HCT116 (cell line): Measurements from ENCODE around the gene LIN7A. TPM values are rescaled to one million over a fixed set of nuclear protein-coding genes. Genes with fewer than 3 reads are reported as not detected.

Source experiments
- ATAC-seq: fragments of 200-7000 bp; cut with Tn5 transposase; 2 replicates; pipeline ENCODE4 v1.9.1; 2020; ENCODE audit warnings: mild to moderate bottlenecking, moderate library complexity
- BruUV-seq: library from RNA; stranded (reverse); fragments of 400-500 nt; replicated peaks from 2 replicates; lab custom pipeline; 2021; lab: Mats Ljungman, UMichigan
- CTCF ChIA-PET: fragments of 300-600 bp; sonication (Branson Sonifier 250); formaldehyde crosslinking; loops from one replicate; lab custom pipeline; 2021; ENCODE audit warnings: antibody characterized with exemption; lab: Charles Lee
- POLR2A ChIA-PET: fragments of 300-600, 350-600 bp; sonication (Branson Sonifier 250); formaldehyde crosslinking; loops from one replicate; lab custom pipeline; 2021; ENCODE audit warnings: antibody characterized with exemption; lab: Charles Lee
- RAD21 ChIA-PET, 2 experiments: fragments of 300-600 bp; sonication (Branson Sonifier 250); formaldehyde crosslinking; loops; one replicate each; lab custom pipeline; 2023; ENCODE audit warnings: low total read pairs in 2 of 2; ENCODE audit not compliant: uncharacterized antibody in 2 of 2, unreplicated experiment in 2 of 2, low non-redundant PET in 1 of 2; lab: Charles Lee
- DNase-seq: peaks from one replicate; pipeline ENCODE4 v3.0.0-alpha.2; 2010; ENCODE audit warnings: low read depth, low spot score
- H2AFZ ChIP-seq: fragments of 200-600 bp; shearing (Covaris generic), sonication (generic); 2 replicates; pipeline ENCODE4 v1.6.1; 2017; ENCODE audit warnings: low read depth, mixed run types, mixed read lengths, antibody characterized with exemption, low read length; ENCODE audit not compliant: poor library complexity, severe bottlenecking
- H3K27ac ChIP-seq: 2 replicates; pipeline ENCODE4 v1.5.1; 2012; ENCODE audit warnings: low read depth, low read length
- H3K27me3 ChIP-seq: fragments of 200-600 bp; sonication (generic); 2 replicates; pipeline ENCODE4 v1.6.1; 2016; ENCODE audit warnings: mixed run types, low read length, mixed read lengths; ENCODE audit not compliant: insufficient read depth
- H3K36me3 ChIP-seq, 2 experiments: fragments of 200-500 bp in 1 of 2; fragments of 200-600 bp in 1 of 2; sonication (Bioruptor generic) in 1 of 2; sonication (generic) in 1 of 2; 2 replicates each; pipeline versions ENCODE4 v1.5.1 to v1.6.1; 2014 to 2016; ENCODE audit warnings: low read length in 2 of 2, inconsistent platforms in 1 of 2, mixed read lengths in 1 of 2, mixed run types in 1 of 2; ENCODE audit not compliant: insufficient read depth in 2 of 2, control insufficient read depth in 1 of 2
- H3K4me1 ChIP-seq, 2 experiments: fragments of 200-600 bp in 1 of 2; sonication (generic) in 1 of 2; 2 replicates each; pipeline versions ENCODE4 v1.5.1 to v1.6.1; 2012 to 2017; ENCODE audit warnings: low read length in 2 of 2, inconsistent platforms in 1 of 2, mild to moderate bottlenecking in 1 of 2, mixed read lengths in 1 of 2, mixed run types in 1 of 2, moderate library complexity in 1 of 2; ENCODE audit not compliant: insufficient read depth in 2 of 2, control insufficient read depth in 1 of 2
- H3K4me2 ChIP-seq: fragments of 200-600 bp; sonication (generic); 2 replicates; pipeline ENCODE4 v1.6.1; 2017; ENCODE audit warnings: mixed run types, low read length, mixed read lengths
- H3K4me3 ChIP-seq, 2 experiments: fragments of 200-600 bp in 1 of 2; sonication (generic) in 1 of 2; replicated peaks in 1 of 2; 2 replicates each; pipeline ENCODE4 v1.5.1; 2011 to 2016; ENCODE audit warnings: low read length in 2 of 2, control low read depth in 1 of 2, low read depth in 1 of 2, mild to moderate bottlenecking in 1 of 2, mixed read lengths in 1 of 2, mixed run types in 1 of 2
- H3K79me2 ChIP-seq: fragments of 200-600 bp; sonication (generic); 2 replicates; pipeline ENCODE4 v1.6.1; 2017; ENCODE audit warnings: mild to moderate bottlenecking, mixed run types, low read length, moderate library complexity, mixed read lengths; ENCODE audit not compliant: insufficient read depth
- H3K9ac ChIP-seq: fragments of 200-600 bp; sonication (generic); 2 replicates; pipeline ENCODE4 v1.6.1; 2016; ENCODE audit warnings: low read length, mixed read lengths
- H3K9me2 ChIP-seq: fragments of 200-600 bp; sonication (generic), shearing (Covaris generic); 2 replicates; pipeline ENCODE4 v1.6.1; 2017; ENCODE audit warnings: mixed run types, mild to moderate bottlenecking, moderate library complexity; ENCODE audit not compliant: insufficient read depth
- H3K9me3 ChIP-seq, 2 experiments: fragments of 200-500 bp in 1 of 2; fragments of 200-600 bp in 1 of 2; sonication (Bioruptor generic) in 1 of 2; sonication (generic) in 1 of 2; 2 replicates each; pipeline ENCODE4 v1.6.1; 2014 to 2017; ENCODE audit warnings: low read length in 2 of 2, mixed read lengths in 2 of 2, inconsistent platforms in 1 of 2, low read depth in 1 of 2, mild to moderate bottlenecking in 1 of 2, mixed run types in 1 of 2, moderate library complexity in 1 of 2; ENCODE audit not compliant: control insufficient read depth in 1 of 2, insufficient read depth in 1 of 2
- H4K20me1 ChIP-seq: fragments of 200-600 bp; sonication (generic), shearing (Covaris generic); 2 replicates; pipeline ENCODE4 v1.6.1; 2017; ENCODE audit warnings: mixed run types, mild to moderate bottlenecking, moderate library complexity; ENCODE audit not compliant: insufficient read depth
- ATF3 ChIP-seq: IDR thresholded peaks from 2 replicates; pipeline ENCODE4 v1.6.1; 2012
- CBX3 ChIP-seq: IDR thresholded peaks from 2 replicates; pipeline ENCODE4 v1.6.1; 2012; ENCODE audit warnings: low read depth
- CEBPB ChIP-seq: IDR thresholded peaks from 2 replicates; pipeline ENCODE4 v1.6.1; 2012; ENCODE audit warnings: low read depth
- CTCF ChIP-seq, 3 experiments: fragments of 200-600 bp in 1 of 3; sonication (generic) in 1 of 3; IDR thresholded peaks in 2 of 3; conservative IDR thresholded peaks in 1 of 3; 2 replicates each; pipeline ENCODE4 v1.5.1; 2012 to 2017; ENCODE audit warnings: low read depth in 2 of 3, low read length in 2 of 3, antibody characterized with exemption in 1 of 3, borderline replicate concordance in 1 of 3, control low read depth in 1 of 3, mild to moderate bottlenecking in 1 of 3, mixed read lengths in 1 of 3, mixed run types in 1 of 3, moderate library complexity in 1 of 3; ENCODE audit not compliant: insufficient read depth in 1 of 3
- EGR1 ChIP-seq: IDR thresholded peaks from 2 replicates; pipeline ENCODE4 v1.6.1; 2012; ENCODE audit warnings: low read depth
- EZH2 ChIP-seq: fragments of 200-600 bp; sonication (generic); IDR thresholded peaks from 2 replicates; pipeline ENCODE4 v1.6.1; 2017; ENCODE audit warnings: antibody characterized with exemption, mixed run types
- EZH2phosphoT487 ChIP-seq: fragments of 200-600 bp; IDR thresholded peaks from 2 replicates; pipeline ENCODE4 v1.6.1; 2018; ENCODE audit warnings: antibody characterized with exemption, borderline replicate concordance
- FOSL1 ChIP-seq: IDR thresholded peaks from 2 replicates; pipeline ENCODE4 v1.6.1; 2012; ENCODE audit warnings: low read depth
- JUND ChIP-seq: IDR thresholded peaks from 2 replicates; pipeline ENCODE4 v1.6.1; 2012
- MAX ChIP-seq: IDR thresholded peaks from 2 replicates; pipeline ENCODE4 v1.6.1; 2012
- POLR2A ChIP-seq: IDR thresholded peaks from 2 replicates; pipeline ENCODE4 v1.7.0; 2011; ENCODE audit warnings: borderline replicate concordance; ENCODE audit not compliant: insufficient read depth, insufficient read length; ENCODE audit errors: extremely low read depth
- POLR2AphosphoS5 ChIP-seq: IDR thresholded peaks from 2 replicates; pipeline ENCODE4 v1.6.1; 2011; ENCODE audit warnings: mild to moderate bottlenecking, low read depth, low read length, moderate library complexity
- RAD21 ChIP-seq: IDR thresholded peaks from 2 replicates; pipeline ENCODE4 v1.6.1; 2012; ENCODE audit warnings: low read depth, mild to moderate bottlenecking
- REST ChIP-seq: IDR thresholded peaks from 2 replicates; pipeline ENCODE4 v1.6.1; 2012; ENCODE audit warnings: low read depth
- SIN3A ChIP-seq: IDR thresholded peaks from 2 replicates; pipeline ENCODE4 v1.6.1; 2012; ENCODE audit warnings: low read depth
- SP1 ChIP-seq: IDR thresholded peaks from 2 replicates; pipeline ENCODE4 v1.6.1; 2012; ENCODE audit warnings: low read depth
- TCF7L2 ChIP-seq: IDR thresholded peaks from 2 replicates; pipeline ENCODE4 v1.7.0; 2011; ENCODE audit warnings: borderline replicate concordance, inconsistent platforms; ENCODE audit not compliant: insufficient read depth, insufficient read length; ENCODE audit errors: extremely low read depth
- YY1 ChIP-seq: IDR thresholded peaks from 2 replicates; pipeline ENCODE4 v1.6.1; 2011; ENCODE audit warnings: low read length, low read depth, moderate library complexity, mild to moderate bottlenecking; ENCODE audit not compliant: insufficient replicate concordance; ENCODE audit errors: extremely low read depth
- ZBTB33 ChIP-seq: IDR thresholded peaks from 2 replicates; pipeline ENCODE4 v1.6.1; 2011; ENCODE audit warnings: mild to moderate bottlenecking, low read length, moderate library complexity; ENCODE audit not compliant: insufficient replicate concordance; ENCODE audit errors: extremely low read depth
- ZFX ChIP-seq: fragments of 450-650 bp; IDR thresholded peaks from 2 replicates; pipeline ENCODE4 v1.6.1; 2017
- intact Hi-C: fragments of 100-400 bp; cut with micrococcal nuclease; formaldehyde crosslinking; loops from 2 replicates; pipeline ENCODE4 v1.10.0; 2022
- total RNA-seq: library from RNA; stranded (reverse); gene quantifications from one replicate; pipeline ENCODE4 v1.2.1, GENCODE V29; 2021; ENCODE audit not compliant: unreplicated experiment

The LIN7A gene
- total RNA-seq, 1 experiment from 2014 or later = 1.5 TPM

- TF ChIP-seq ZFX (no peak), EZH2 (no peak), TCF7L2 (no peak), SIN3A (no peak), EGR1 (no peak), FOSL1 (no peak), SP1 (no peak), YY1 (no peak), EZH2phosphoT487 (no peak)
These were observed 2.6 kb downstream of the LIN7A start (continued) for GRCh38 chr12:80935111-80935510.

GRCh38 chr12:80925983-80926382 is 11.8 kb downstream of the LIN7A start:
- H3K4me3 ChIP-seq = no peak overlapping the region
- ChIA-PET CTCF (no interaction called here), RAD21 (no interaction called here), POLR2A (no interaction called here)
- ATAC-seq (no peak), DNase-seq (no peak)
- intact Hi-C loops = no loop called here
- no peak overlapping the region for H3K27ac ChIP-seq
- no peaks in the 10 kb centered on the region for H3K9me2 ChIP-seq
- no peaks in the 10 kb centered on the region for H3K36me3 ChIP-seq
- no peaks in the 10 kb centered on the region for H3K9me3 ChIP-seq
- H3K4me1 ChIP-seq = no peaks in the 10 kb centered on the region
- no peak overlapping the region for H3K4me2 ChIP-seq
- BruUV-seq = no TSS peak
- H3K9ac ChIP-seq = no peak overlapping the region
- H3K79me2 ChIP-seq = no peaks in the 10 kb centered on the region
- no peaks in the 10 kb centered on the region for H4K20me1 ChIP-seq
- H2AFZ ChIP-seq = no peak overlapping the region
- no peaks in the 10 kb centered on the region for H3K27me3 ChIP-seq
- TF ChIP-seq EGR1 (no peak), ZBTB33 (no peak), CTCF (IDR thresholded peaks at IDR 0.05 in 2 of 3, conservative IDR thresholded peaks at IDR 0.05 in 1 of 3; ENCODE audit: borderline replicate concordance in 1 of 3, insufficient read depth in 1 of 3, low read depth in 2 of 3, low read length in 2 of 3) (no peak), CEBPB (no peak), CBX3 (no peak), SIN3A (no peak), REST (no peak), RAD21 (no peak), JUND (no peak), TCF7L2 (no peak), ZFX (no peak), ATF3 (no peak), MAX (no peak), POLR2AphosphoS5 (no peak), POLR2A (no peak), SP1 (no peak)
